HL-60 (cell line): ENCODE measurements around the gene PCDH1.

ENCODE experiments used
- CTCF ChIP-seq: IDR thresholded peaks from one replicate; pipeline ENCODE4 v1.5.1; 2011; ENCODE audit warnings: low read length, control low read depth, inconsistent platforms; ENCODE audit not compliant: insufficient read depth
- POLR2AphosphoS5 ChIP-seq: IDR thresholded peaks from 2 replicates; pipeline ENCODE4 v1.6.1; 2012; ENCODE audit warnings: low read depth

DNA sequence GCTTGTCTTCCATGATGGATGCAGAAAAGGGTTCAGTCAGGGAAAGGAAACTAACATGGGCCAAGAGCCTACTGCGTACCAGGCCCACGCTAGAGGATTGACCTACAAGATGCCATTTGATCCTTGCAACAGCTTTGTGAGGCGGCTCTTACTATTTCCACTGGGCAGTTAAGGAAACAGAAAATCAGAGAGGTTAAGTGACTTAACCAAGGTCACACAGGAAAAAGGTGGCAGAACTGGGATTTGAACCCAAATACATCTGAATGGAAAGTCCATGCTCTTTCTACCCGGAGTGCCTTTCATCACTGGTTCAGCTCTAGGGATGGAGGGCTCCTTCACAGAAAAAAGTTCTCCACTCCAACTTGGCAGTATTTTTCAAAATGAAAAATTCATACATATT lies 50.0 kb downstream of the PCDH1 start:
- no peak for TF ChIP-seq CTCF
- no peak for TF ChIP-seq POLR2AphosphoS5
